GM23338 (cell line): ENCODE measurements around the gene MYRF.

Source experiments
- CREB1 ChIP-seq: fragments of 250-450 bp; sonication (Bioruptor Pico); IDR thresholded peaks from 2 replicates; pipeline ENCODE4 v1.5.0; 2020; ENCODE audit warnings: low read depth, mild to moderate bottlenecking, moderate library complexity
- CTCF ChIP-seq, 2 experiments: fragments of 200-600 bp in 1 of 2; sonication (generic) in 1 of 2; conservative IDR thresholded peaks; 2 replicates each; pipeline versions ENCODE4 v1.5.1 to v1.6.1; 2016 to 2017; ENCODE audit warnings: antibody characterized with exemption in 2 of 2, low read depth in 2 of 2, mild to moderate bottlenecking in 2 of 2, moderate library complexity in 1 of 2
- EZH2 ChIP-seq: fragments of 200-600 bp; sonication (generic); IDR thresholded peaks from one replicate; pipeline ENCODE4 v1.8.0; 2017; ENCODE audit warnings: antibody characterized with exemption, mild to moderate bottlenecking, low read depth; ENCODE audit not compliant: unreplicated experiment
- EZH2phosphoT487 ChIP-seq: fragments of 200-600 bp; sonication (generic); IDR thresholded peaks from one replicate; pipeline ENCODE4 v1.8.1; 2018; ENCODE audit warnings: antibody characterized with exemption; ENCODE audit not compliant: unreplicated experiment
- POLR2AphosphoS5 ChIP-seq: IDR thresholded peaks from 2 replicates; pipeline ENCODE4 v1.6.1; 2016; ENCODE audit warnings: antibody characterized with exemption, low read depth
- TF ChIP-seq, protein P1 (sequence below): IDR thresholded peaks from one replicate; pipeline ENCODE4 v1.6.1; 2018; ENCODE audit warnings: antibody characterized with exemption; ENCODE audit not compliant: unreplicated experiment

GRCh38 chr11:61777234-61778090, 25.0 kb downstream of the MYRF start:
- TF ChIP-seq CREB1 (CRISPR knock-in tag) (no peak), CTCF (conservative IDR thresholded peaks at IDR 0.05; ENCODE audit: low read depth in 2 of 2) (no peak), POLR2AphosphoS5 (no peak), EZH2phosphoT487 (no peak), EZH2 (no peak)
- TF ChIP-seq, protein P1, sequence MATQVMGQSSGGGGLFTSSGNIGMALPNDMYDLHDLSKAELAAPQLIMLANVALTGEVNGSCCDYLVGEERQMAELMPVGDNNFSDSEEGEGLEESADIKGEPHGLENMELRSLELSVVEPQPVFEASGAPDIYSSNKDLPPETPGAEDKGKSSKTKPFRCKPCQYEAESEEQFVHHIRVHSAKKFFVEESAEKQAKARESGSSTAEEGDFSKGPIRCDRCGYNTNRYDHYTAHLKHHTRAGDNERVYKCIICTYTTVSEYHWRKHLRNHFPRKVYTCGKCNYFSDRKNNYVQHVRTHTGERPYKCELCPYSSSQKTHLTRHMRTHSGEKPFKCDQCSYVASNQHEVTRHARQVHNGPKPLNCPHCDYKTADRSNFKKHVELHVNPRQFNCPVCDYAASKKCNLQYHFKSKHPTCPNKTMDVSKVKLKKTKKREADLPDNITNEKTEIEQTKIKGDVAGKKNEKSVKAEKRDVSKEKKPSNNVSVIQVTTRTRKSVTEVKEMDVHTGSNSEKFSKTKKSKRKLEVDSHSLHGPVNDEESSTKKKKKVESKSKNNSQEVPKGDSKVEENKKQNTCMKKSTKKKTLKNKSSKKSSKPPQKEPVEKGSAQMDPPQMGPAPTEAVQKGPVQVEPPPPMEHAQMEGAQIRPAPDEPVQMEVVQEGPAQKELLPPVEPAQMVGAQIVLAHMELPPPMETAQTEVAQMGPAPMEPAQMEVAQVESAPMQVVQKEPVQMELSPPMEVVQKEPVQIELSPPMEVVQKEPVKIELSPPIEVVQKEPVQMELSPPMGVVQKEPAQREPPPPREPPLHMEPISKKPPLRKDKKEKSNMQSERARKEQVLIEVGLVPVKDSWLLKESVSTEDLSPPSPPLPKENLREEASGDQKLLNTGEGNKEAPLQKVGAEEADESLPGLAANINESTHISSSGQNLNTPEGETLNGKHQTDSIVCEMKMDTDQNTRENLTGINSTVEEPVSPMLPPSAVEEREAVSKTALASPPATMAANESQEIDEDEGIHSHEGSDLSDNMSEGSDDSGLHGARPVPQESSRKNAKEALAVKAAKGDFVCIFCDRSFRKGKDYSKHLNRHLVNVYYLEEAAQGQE: no peak
